Gastrocnemius medialis (tissue), 4 donors: ENCODE data around the gene NRARP.

Experiments
- POLR2A ChIP-seq, 2 donors: fragments of 450-650 bp; IDR thresholded peaks; one replicate each; pipeline ENCODE4 v1.6.1; 2017; ENCODE audit warnings: antibody characterized with exemption in 2 of 2, mild to moderate bottlenecking in 2 of 2, moderate library complexity in 2 of 2
- TF ChIP-seq, protein P1 (sequence below), 5 experiments: fragments of 450-650 bp in 3 of 5; fragments of 200-600 bp in 2 of 5; sonication (generic) in 2 of 5; IDR thresholded peaks in 4 of 5; conservative IDR thresholded peaks in 1 of 5; 1 replicate in 4 of 5; 2 replicates in 1 of 5; pipeline ENCODE4 v1.5.1; 2016 to 2019; ENCODE audit warnings: antibody characterized with exemption in 5 of 5, mild to moderate bottlenecking in 3 of 5, moderate library complexity in 3 of 5

GRCh38 chr9:137256856-137257255, 45.2 kb downstream of the NRARP start:
- TF ChIP-seq POLR2A (IDR thresholded peaks at IDR 0.05): no peak
- TF ChIP-seq, protein P1, sequence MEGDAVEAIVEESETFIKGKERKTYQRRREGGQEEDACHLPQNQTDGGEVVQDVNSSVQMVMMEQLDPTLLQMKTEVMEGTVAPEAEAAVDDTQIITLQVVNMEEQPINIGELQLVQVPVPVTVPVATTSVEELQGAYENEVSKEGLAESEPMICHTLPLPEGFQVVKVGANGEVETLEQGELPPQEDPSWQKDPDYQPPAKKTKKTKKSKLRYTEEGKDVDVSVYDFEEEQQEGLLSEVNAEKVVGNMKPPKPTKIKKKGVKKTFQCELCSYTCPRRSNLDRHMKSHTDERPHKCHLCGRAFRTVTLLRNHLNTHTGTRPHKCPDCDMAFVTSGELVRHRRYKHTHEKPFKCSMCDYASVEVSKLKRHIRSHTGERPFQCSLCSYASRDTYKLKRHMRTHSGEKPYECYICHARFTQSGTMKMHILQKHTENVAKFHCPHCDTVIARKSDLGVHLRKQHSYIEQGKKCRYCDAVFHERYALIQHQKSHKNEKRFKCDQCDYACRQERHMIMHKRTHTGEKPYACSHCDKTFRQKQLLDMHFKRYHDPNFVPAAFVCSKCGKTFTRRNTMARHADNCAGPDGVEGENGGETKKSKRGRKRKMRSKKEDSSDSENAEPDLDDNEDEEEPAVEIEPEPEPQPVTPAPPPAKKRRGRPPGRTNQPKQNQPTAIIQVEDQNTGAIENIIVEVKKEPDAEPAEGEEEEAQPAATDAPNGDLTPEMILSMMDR (IDR thresholded peaks at IDR 0.05 in 4 of 5, conservative IDR thresholded peaks at IDR 0.05 in 1 of 5): no peak
